ENCODE results near the gene SLC11A1.

The SLC11A1 gene

GRCh38 chr2:218428846-218429558 is 46.9 kb downstream of the SLC11A1 start:
- no peak overlapping the region for H3K4me3 ChIP-seq (ENCODE audit: low read depth, low read length)
- DNase-seq (ENCODE audit: low read depth), result no peak

DNA sequence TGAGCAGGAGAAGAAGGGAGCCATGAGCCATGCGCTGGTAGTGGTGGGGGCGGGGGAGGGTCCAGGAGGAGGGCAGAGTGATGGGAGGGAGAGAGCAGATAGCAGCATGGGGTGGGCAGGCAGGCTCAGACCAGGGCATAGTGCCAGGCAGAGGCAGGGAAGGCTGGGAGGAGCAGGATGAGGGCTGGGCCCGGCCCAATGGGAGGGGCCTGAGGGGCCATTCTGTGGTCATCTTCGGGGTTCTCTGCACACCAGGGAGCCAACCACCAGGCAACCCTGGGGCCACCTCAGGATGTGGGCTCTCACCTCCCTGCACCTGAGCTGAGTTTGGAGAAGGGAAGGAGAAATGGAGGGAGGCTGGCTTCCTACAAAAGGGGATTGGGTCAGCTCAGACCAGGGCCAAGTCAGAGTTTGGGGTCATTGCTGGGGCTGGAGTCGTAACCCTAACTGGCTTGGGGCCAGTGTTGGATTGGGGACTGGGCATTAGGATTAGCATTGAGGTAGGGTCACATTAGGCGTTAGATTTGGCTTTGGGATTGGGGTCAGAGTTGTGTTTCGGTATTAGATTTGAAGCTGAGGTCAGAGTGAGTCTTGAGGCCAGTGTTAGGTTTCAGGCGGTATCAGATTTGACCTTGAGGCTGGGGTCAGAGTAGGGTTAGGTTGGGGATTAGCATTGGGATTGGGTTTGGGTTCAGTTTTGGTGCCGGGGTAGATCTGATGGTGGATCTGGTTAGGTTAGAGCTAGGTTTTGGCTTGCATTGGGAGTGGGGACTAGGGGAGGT is 48.0 kb downstream of the SLC11A1 start:
- H3K4me3 ChIP-seq (ENCODE audit: low read depth, low read length), result no peak overlapping the region
- no peak for DNase-seq (ENCODE audit: low read depth)

- DNase-seq (ENCODE audit: low read depth), result no peak
- no peak overlapping the region for H3K4me3 ChIP-seq (ENCODE audit: low read depth, low read length)
These were observed 48.6 kb downstream of the SLC11A1 start for GRCh38 chr2:218430721-218431120.

- DNase-seq (ENCODE audit: low read depth), result no peak
- no peak overlapping the region for H3K4me3 ChIP-seq (ENCODE audit: low read depth, low read length)
These were observed 49.8 kb downstream of the SLC11A1 start for GRCh38 chr2:218431878-218432277.

- DNase-seq (ENCODE audit: low read depth), result no peak
- no peak overlapping the region for H3K4me3 ChIP-seq (ENCODE audit: low read depth, low read length)
These were observed 50.7 kb downstream of the SLC11A1 start for GRCh38 chr2:218432676-218433365.

DNA sequence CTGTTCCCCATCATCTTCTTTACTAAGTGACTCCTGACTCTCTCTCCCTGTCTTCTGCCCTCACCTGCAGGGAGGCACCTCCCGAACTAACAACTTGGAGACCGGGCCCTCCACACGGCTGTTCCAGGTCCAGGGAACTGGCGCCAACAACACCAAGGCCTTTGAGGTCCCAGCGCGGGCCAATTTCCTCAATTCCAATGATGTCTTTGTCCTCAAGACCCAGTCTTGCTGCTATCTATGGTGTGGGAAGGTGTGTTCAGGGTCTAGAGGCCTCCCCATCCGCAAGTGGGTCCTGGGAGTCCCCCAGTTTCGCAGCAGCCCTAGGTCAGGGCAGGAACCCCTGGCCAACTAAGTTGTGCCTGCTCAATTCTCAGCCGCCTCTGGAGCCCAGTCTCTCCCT is 52.4 kb downstream of the SLC11A1 start:
- H3K4me3 ChIP-seq (ENCODE audit: low read depth, low read length), result no peak overlapping the region
- no peak for DNase-seq (ENCODE audit: low read depth)

- no peak for DNase-seq (ENCODE audit: low read depth)
- no peak overlapping the region for H3K4me3 ChIP-seq (ENCODE audit: low read depth, low read length)
These were observed 53.2 kb downstream of the SLC11A1 start for GRCh38 chr2:218435003-218435982.

- no peak overlapping the region for H3K4me3 ChIP-seq (ENCODE audit: low read depth, low read length)
- DNase-seq (ENCODE audit: low read depth), result no peak
These were observed 54.9 kb downstream of the SLC11A1 start for GRCh38 chr2:218436992-218437391.

DNA sequence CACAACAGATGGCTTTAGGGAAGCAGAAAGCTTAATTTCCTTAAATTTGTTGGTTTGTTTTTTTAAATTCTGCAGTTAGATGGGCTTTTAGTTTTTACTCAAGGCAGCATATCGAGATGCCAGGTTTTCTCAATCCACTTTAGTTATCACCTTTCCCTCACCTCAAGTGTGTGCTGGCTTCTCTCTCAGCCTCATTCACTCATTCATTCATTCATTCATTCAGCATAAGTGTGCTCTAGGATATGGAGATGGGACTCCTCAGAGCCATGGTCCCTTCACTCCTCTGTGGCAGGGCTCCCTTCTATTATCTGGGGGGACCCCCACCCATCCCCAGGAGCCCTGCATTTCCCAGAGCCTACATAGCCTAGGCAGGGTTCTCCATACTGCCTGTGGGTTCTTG is 55.9 kb downstream of the SLC11A1 start:
- no peak overlapping the region for H3K4me3 ChIP-seq (ENCODE audit: low read depth, low read length)
- no peak for DNase-seq (ENCODE audit: low read depth)

DNA sequence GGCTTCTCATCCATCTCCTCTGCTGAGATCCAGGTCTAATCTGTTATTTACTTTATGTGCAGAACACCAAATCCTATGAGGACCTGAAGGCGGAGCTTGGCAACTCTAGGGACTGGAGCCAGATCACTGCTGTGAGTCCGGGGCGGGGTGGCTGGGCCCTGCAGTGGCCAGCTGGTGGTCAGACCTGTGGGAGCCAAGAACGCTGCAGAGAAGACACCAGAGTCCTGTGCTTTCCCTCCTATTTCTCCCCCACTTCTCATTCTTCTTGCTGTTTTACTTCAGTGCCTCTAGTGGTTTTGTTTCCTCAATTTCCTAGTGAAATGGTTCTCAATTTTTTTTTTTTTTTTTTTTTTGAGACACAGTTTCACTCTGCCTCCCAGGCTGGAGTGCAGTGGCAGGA is 56.5 kb downstream of the SLC11A1 start:
- no peak for DNase-seq (ENCODE audit: low read depth)
- H3K4me3 ChIP-seq (ENCODE audit: low read depth, low read length), result no peak overlapping the region

- DNase-seq (ENCODE audit: low read depth), result no peak
- no peak overlapping the region for H3K4me3 ChIP-seq (ENCODE audit: low read depth, low read length)
These were observed 62.8 kb downstream of the SLC11A1 start for GRCh38 chr2:218444692-218445357.

DNA sequence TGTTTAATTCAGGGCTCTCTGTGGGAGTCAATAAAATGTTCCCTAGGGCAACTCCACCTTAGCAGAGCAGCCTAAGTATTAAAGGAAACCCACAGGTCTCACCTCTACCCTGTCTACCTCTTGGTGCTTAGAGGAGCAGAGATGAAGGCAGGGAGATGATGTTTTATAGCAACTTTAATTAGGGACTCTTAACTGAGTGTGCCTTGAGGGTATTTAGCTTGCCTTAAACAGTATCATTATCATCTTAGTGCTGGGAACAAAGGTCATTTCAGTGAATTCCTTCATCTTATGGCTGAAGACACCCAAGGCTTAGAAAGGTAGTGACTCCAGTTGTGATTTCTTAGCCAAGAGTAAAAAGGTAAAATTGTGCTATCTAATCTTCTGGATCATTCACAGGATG is 63.5 kb downstream of the SLC11A1 start:
- H3K4me3 ChIP-seq (ENCODE audit: low read depth, low read length), result no peak overlapping the region
- no peak for DNase-seq (ENCODE audit: low read depth)

All from skeletal muscle cell (primary cell).